Keratinocyte (primary cell): ENCODE results near the gene CEACAM8. TPM values are rescaled to one million over a fixed set of nuclear protein-coding genes. Genes with fewer than 3 reads are reported as not detected.

ENCODE experiments used
- DNase-seq: peaks from one replicate; pipeline ENCODE4 v3.0.0-alpha.2; 2011; ENCODE audit warnings: low read depth, missing footprints, low spot score
- FAIRE-seq: peaks from 2 replicates; lab custom pipeline; 2011; peaks lifted over from hg19 to GRCh38; lab: Jason Lieb, UNC
- H2AFZ ChIP-seq: 2 replicates; pipeline ENCODE4 v1.6.0; 2012; ENCODE audit warnings: low read length, control low read depth, inconsistent platforms; ENCODE audit not compliant: control insufficient read depth
- H3K27ac ChIP-seq: 2 replicates; pipeline ENCODE4 v1.5.1; 2011; ENCODE audit warnings: low read length; ENCODE audit not compliant: control insufficient read depth, insufficient read depth
- H3K27me3 ChIP-seq: 3 replicates; pipeline ENCODE4 v1.6.0; 2011; ENCODE audit warnings: low read length; ENCODE audit not compliant: control insufficient read depth, insufficient read depth; ENCODE audit errors: extremely low read depth
- H3K36me3 ChIP-seq, 2 experiments: 2 replicates in 1 of 2; 3 replicates in 1 of 2; pipeline ENCODE4 v1.5.1; 2011; ENCODE audit warnings: low read length in 2 of 2, mild to moderate bottlenecking in 1 of 2; ENCODE audit not compliant: control insufficient read depth in 2 of 2, insufficient read depth in 2 of 2; ENCODE audit errors: extremely low read depth in 1 of 2
- H3K4me1 ChIP-seq: 3 replicates; pipeline ENCODE4 v1.5.1; 2011; ENCODE audit warnings: low read length; ENCODE audit not compliant: control insufficient read depth, insufficient read depth; ENCODE audit errors: extremely low read depth
- H3K4me2 ChIP-seq: 3 replicates; pipeline ENCODE4 v1.6.0; 2011; ENCODE audit warnings: low read depth, low read length; ENCODE audit not compliant: control insufficient read depth, insufficient read depth; ENCODE audit errors: extremely low read depth
- H3K4me3 ChIP-seq, 3 experiments: fragments of 200-600 bp in 1 of 3; sonication (generic) in 1 of 3; 2 replicates in 2 of 3; 3 replicates in 1 of 3; pipeline ENCODE4 v1.5.1; 2011 to 2016; ENCODE audit warnings: low read length in 3 of 3, mild to moderate bottlenecking in 3 of 3, control low read depth in 2 of 3, inconsistent platforms in 1 of 3, low read depth in 1 of 3, mixed read lengths in 1 of 3, mixed run types in 1 of 3, moderate library complexity in 1 of 3; ENCODE audit not compliant: control insufficient read depth in 2 of 3, insufficient read depth in 2 of 3; ENCODE audit errors: extremely low read depth in 1 of 3
- H3K79me2 ChIP-seq: 2 replicates; pipeline ENCODE4 v1.6.0; 2012; ENCODE audit warnings: low read length; ENCODE audit not compliant: control insufficient read depth, insufficient read depth
- H3K9ac ChIP-seq: 3 replicates; pipeline ENCODE4 v1.6.0; 2011; ENCODE audit warnings: low read length; ENCODE audit not compliant: control insufficient read depth, insufficient read depth; ENCODE audit errors: extremely low read depth
- H3K9me1 ChIP-seq: 3 replicates; pipeline ENCODE4 v1.6.0; 2011; ENCODE audit warnings: low read length; ENCODE audit not compliant: control insufficient read depth, insufficient read depth; ENCODE audit errors: extremely low read depth
- H3K9me3 ChIP-seq: 2 replicates; pipeline ENCODE4 v1.5.1; 2012; ENCODE audit warnings: low read depth, low read length; ENCODE audit not compliant: control insufficient read depth
- H4K20me1 ChIP-seq: 3 replicates; pipeline ENCODE4 v1.6.0; 2011; ENCODE audit warnings: low read length; ENCODE audit not compliant: control insufficient read depth, insufficient read depth; ENCODE audit errors: extremely low read depth
- EZH2 ChIP-seq: IDR thresholded peaks from one replicate; pipeline ENCODE4 v1.6.1; 2012; ENCODE audit warnings: inconsistent platforms, mild to moderate bottlenecking, low read length, moderate library complexity
- dilution Hi-C: fragments of 300-500 bp; cut with MboI; formaldehyde crosslinking; loops from one replicate; pipeline ENCODE4 v1.7.0; 2020; ENCODE audit warnings: low sequenced_read_pairs; ENCODE audit not compliant: extremely low pct_ligation_motif_present
- polyA plus RNA-seq, 5 experiments: library from polyadenylated mRNA; depleted of rRNA in 3 of 5; stranded (reverse) in 3 of 5; stranded (forward) in 1 of 5; unstranded in 1 of 5; fragments of >200 nt; gene quantifications; 1 replicate in 1 of 5; 2 replicates in 3 of 5; 3 replicates in 1 of 5; pipeline versions ENCODE4 v1.2.1 to v1.2.3, GENCODE V29; 2011 to 2012; ENCODE audit warnings: missing spikeins in 2 of 5, low read depth in 1 of 5, low replicate concordance in 1 of 5
- TF ChIP-seq, protein P1 (sequence below), 3 experiments: IDR thresholded peaks in 1 of 3; conservative IDR thresholded peaks in 1 of 3; optimal IDR thresholded peaks in 1 of 3; 2 replicates in 2 of 3; 3 replicates in 1 of 3; pipeline versions ENCODE3 to v1.5.1; 2011; ENCODE audit warnings: low read length in 3 of 3, mild to moderate bottlenecking in 3 of 3, moderate library complexity in 2 of 3, control low read depth in 1 of 3, inconsistent platforms in 1 of 3; ENCODE audit not compliant: insufficient read depth in 2 of 3; ENCODE audit errors: extremely low read depth in 1 of 3

Gene CEACAM8
- polyA plus RNA-seq, 1 donor (not counting 4 experiments of a cell fraction or from before 2014, with no cell fraction given) = not detected

DNA sequence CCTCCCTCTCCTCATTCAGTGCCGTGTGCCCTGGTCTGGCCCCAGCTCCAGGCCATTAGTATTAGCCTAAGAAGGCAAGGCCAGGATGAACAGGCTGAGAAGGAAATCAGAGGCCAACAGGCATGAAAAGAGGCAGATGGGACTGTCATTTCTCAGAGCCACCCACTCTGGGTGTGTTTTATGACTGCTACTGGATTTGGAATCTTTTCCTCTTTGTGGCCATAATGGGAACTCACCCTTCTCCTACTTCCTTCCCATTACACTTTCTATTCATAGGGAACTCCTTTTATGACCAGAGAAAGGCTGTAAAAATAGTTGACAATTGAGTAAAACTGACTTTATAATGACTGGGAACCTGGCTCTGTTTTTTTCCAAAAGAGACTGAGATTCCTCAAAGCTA is 17.7 kb downstream of the CEACAM8 start:
- no peak for TF ChIP-seq EZH2
- TF ChIP-seq, protein P1, sequence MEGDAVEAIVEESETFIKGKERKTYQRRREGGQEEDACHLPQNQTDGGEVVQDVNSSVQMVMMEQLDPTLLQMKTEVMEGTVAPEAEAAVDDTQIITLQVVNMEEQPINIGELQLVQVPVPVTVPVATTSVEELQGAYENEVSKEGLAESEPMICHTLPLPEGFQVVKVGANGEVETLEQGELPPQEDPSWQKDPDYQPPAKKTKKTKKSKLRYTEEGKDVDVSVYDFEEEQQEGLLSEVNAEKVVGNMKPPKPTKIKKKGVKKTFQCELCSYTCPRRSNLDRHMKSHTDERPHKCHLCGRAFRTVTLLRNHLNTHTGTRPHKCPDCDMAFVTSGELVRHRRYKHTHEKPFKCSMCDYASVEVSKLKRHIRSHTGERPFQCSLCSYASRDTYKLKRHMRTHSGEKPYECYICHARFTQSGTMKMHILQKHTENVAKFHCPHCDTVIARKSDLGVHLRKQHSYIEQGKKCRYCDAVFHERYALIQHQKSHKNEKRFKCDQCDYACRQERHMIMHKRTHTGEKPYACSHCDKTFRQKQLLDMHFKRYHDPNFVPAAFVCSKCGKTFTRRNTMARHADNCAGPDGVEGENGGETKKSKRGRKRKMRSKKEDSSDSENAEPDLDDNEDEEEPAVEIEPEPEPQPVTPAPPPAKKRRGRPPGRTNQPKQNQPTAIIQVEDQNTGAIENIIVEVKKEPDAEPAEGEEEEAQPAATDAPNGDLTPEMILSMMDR (optimal IDR thresholded peaks at IDR 0.05 in 1 of 3, IDR thresholded peaks at IDR 0.05 in 1 of 3, conservative IDR thresholded peaks at IDR 0.05 in 1 of 3; ENCODE audit: extremely low read depth in 1 of 3, insufficient read depth in 2 of 3, low read length in 3 of 3) = no peak
- H3K27ac ChIP-seq = no peak overlapping the region
- H4K20me1 ChIP-seq = no peaks in the 10 kb centered on the region
- H3K9me1 ChIP-seq = no peaks in the 10 kb centered on the region
- H2AFZ ChIP-seq = no peak overlapping the region
- no peaks in the 10 kb centered on the region for H3K9me3 ChIP-seq
- FAIRE-seq = no peak
- H3K27me3 ChIP-seq = peaks cover 5% of the 10 kb centered on the region
- no peak overlapping the region for H3K4me3 ChIP-seq
- H3K36me3 ChIP-seq = no peaks in the 10 kb centered on the region
- H3K4me1 ChIP-seq = no peaks in the 10 kb centered on the region
- dilution Hi-C loops = loop anchor here (25.0 kb wide), 1 partner anchor 140 kb away; the partner anchor contains the start of genes CXCL17 and LIPE
- no peak overlapping the region for H3K4me2 ChIP-seq
- no peaks in the 10 kb centered on the region for H3K79me2 ChIP-seq
- DNase-seq = no peak
- H3K9ac ChIP-seq = no peak overlapping the region

DNA sequence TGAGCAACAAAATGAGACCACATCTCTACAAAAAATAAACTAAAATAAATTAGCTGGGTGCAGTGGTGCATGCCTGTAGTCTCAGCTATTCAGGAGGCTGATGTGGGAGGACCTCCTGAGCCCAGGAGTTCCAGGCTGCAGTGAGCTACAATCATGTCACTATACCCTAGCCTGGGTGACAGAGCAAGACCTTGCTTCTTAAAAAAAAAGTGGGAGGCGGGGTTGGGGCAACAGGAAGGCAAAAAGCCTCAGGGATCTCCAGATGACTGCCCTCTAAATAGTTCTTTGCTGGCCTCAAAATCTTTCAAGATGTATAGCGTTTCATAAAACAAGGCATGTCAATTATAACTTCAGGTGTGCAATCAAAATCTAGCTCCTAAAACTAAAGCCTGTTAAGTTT is 18.5 kb downstream of the CEACAM8 start:
- Histone ChIP-seq H3K36me3 (no peaks in the 10 kb centered on the region), H3K9ac (no peak overlapping the region), H3K4me3 (no peak overlapping the region), H3K79me2 (no peaks in the 10 kb centered on the region), H3K9me1 (no peaks in the 10 kb centered on the region), H3K4me1 (no peaks in the 10 kb centered on the region), H3K4me2 (no peak overlapping the region), H3K27ac (no peak overlapping the region), H2AFZ (no peak overlapping the region), H3K9me3 (no peaks in the 10 kb centered on the region), H3K27me3 (peaks cover 5% of the 10 kb centered on the region), H4K20me1 (no peaks in the 10 kb centered on the region)
- dilution Hi-C loops = loop anchor here (25.0 kb wide), 1 partner anchor 139 kb away; the partner anchor contains the start of genes CXCL17 and LIPE
- DNase-seq = no peak
- FAIRE-seq = no peak
- no peak for TF ChIP-seq EZH2
- TF ChIP-seq, protein P1 (optimal IDR thresholded peaks at IDR 0.05 in 1 of 3, IDR thresholded peaks at IDR 0.05 in 1 of 3, conservative IDR thresholded peaks at IDR 0.05 in 1 of 3; ENCODE audit: extremely low read depth in 1 of 3, insufficient read depth in 2 of 3, low read length in 3 of 3) = no peak
